H9 (cell line): ENCODE results near the gene FARS2. TPM values are rescaled to one million over a fixed set of nuclear protein-coding genes. Genes with fewer than 3 reads are reported as not detected.
A peak's percentile ranks its signal among the peaks of the same experiment; 100 is the strongest.

ENCODE experiments used
- DNase-seq: peaks from one replicate; pipeline ENCODE4 v3.0.0-alpha.2; 2017
- H2AFZ ChIP-seq: one replicate; pipeline ENCODE4 v1.6.1; 2013; ENCODE audit warnings: mild to moderate bottlenecking, low read length, control low read depth, moderate library complexity
- H2AK5ac ChIP-seq: 2 replicates; pipeline ENCODE4 v1.6.1; 2013; ENCODE audit warnings: low read length, control low read depth, mixed read lengths; ENCODE audit not compliant: insufficient read length
- H2BK120ac ChIP-seq: one replicate; pipeline ENCODE4 v1.6.1; 2013; ENCODE audit warnings: low read depth, mild to moderate bottlenecking, low read length, control low read depth, inconsistent platforms; ENCODE audit not compliant: poor library complexity, severe bottlenecking
- H2BK12ac ChIP-seq: 2 replicates; pipeline ENCODE4 v1.6.1; 2013; ENCODE audit warnings: low read length, control low read depth, mixed read lengths, low read depth; ENCODE audit not compliant: insufficient read length
- H2BK15ac ChIP-seq: 2 replicates; pipeline ENCODE4 v1.6.1; 2013; ENCODE audit warnings: low read depth, low read length, control low read depth
- H2BK20ac ChIP-seq: one replicate; pipeline ENCODE4 v1.6.1; 2013; ENCODE audit warnings: low read depth, mild to moderate bottlenecking, low read length, control low read depth, inconsistent platforms; ENCODE audit not compliant: poor library complexity, severe bottlenecking
- H2BK5ac ChIP-seq: 2 replicates; pipeline ENCODE4 v1.6.1; 2013; ENCODE audit warnings: low read length, control low read depth, mixed read lengths; ENCODE audit not compliant: insufficient read length
- H3K14ac ChIP-seq: 2 replicates; pipeline ENCODE4 v1.6.1; 2013; ENCODE audit warnings: low read length, control low read depth; ENCODE audit not compliant: insufficient read depth
- H3K18ac ChIP-seq: 2 replicates; pipeline ENCODE4 v1.6.1; 2013; ENCODE audit warnings: low read depth, mild to moderate bottlenecking, mixed read lengths, low read length, control low read depth; ENCODE audit not compliant: insufficient read length
- H3K23ac ChIP-seq: 2 replicates; pipeline ENCODE4 v1.6.1; 2013; ENCODE audit warnings: low read length, control low read depth, mixed read lengths, low read depth; ENCODE audit not compliant: insufficient read length
- H3K23me2 ChIP-seq: 2 replicates; pipeline ENCODE4 v1.6.1; 2013; ENCODE audit warnings: low read depth, mild to moderate bottlenecking, mixed read lengths, low read length, control low read depth; ENCODE audit not compliant: insufficient read length, poor library complexity, severe bottlenecking
- H3K27ac ChIP-seq: 2 replicates; pipeline ENCODE4 v1.5.1; 2013; ENCODE audit warnings: low read length, control low read depth, mixed read lengths, low read depth; ENCODE audit not compliant: insufficient read length
- H3K27me3 ChIP-seq: 2 replicates; pipeline ENCODE4 v1.6.1; 2013; ENCODE audit warnings: low read length, control low read depth, inconsistent platforms; ENCODE audit not compliant: insufficient read depth
- H3K4ac ChIP-seq: 2 replicates; pipeline ENCODE4 v1.6.1; 2013; ENCODE audit warnings: low read depth, mild to moderate bottlenecking, control low read depth, inconsistent platforms, low read length, moderate library complexity
- H3K4me1 ChIP-seq: 2 replicates; pipeline ENCODE4 v1.6.1; 2013; ENCODE audit warnings: low read length, control low read depth, inconsistent platforms; ENCODE audit not compliant: insufficient read depth
- H3K4me2 ChIP-seq: 2 replicates; pipeline ENCODE4 v1.6.1; 2013; ENCODE audit warnings: low read length, control low read depth, mixed read lengths; ENCODE audit not compliant: insufficient read length, insufficient read depth
- H3K56ac ChIP-seq: 2 replicates; pipeline ENCODE4 v1.6.1; 2013; ENCODE audit warnings: low read depth, mild to moderate bottlenecking, mixed read lengths, low read length, control low read depth; ENCODE audit not compliant: insufficient read length
- H3K79me1 ChIP-seq: 2 replicates; pipeline ENCODE4 v1.6.1; 2013; ENCODE audit warnings: low read depth, mild to moderate bottlenecking, moderate library complexity, low read length, control low read depth, inconsistent platforms; ENCODE audit not compliant: insufficient read depth, poor library complexity, severe bottlenecking
- H3K79me2 ChIP-seq: 2 replicates; pipeline ENCODE4 v1.6.1; 2013; ENCODE audit warnings: low read length, control low read depth, inconsistent platforms; ENCODE audit not compliant: insufficient read depth
- H3K9ac ChIP-seq: 2 replicates; pipeline ENCODE4 v1.6.1; 2013; ENCODE audit warnings: low read length, control low read depth, mixed read lengths; ENCODE audit not compliant: insufficient read length; ENCODE audit errors: extremely low read depth
- H3K9me3 ChIP-seq: one replicate; pipeline ENCODE4 v1.6.1; 2013; ENCODE audit warnings: low read depth, low read length, inconsistent platforms; ENCODE audit not compliant: control insufficient read depth
- H3T11ph ChIP-seq: one replicate; pipeline ENCODE4 v1.6.1; 2013; ENCODE audit warnings: mild to moderate bottlenecking, low read length, control low read depth, inconsistent platforms
- H4K20me1 ChIP-seq: one replicate; pipeline ENCODE4 v1.6.1; 2013; ENCODE audit not compliant: control insufficient read depth, insufficient read length, insufficient read depth
- H4K5ac ChIP-seq: 2 replicates; pipeline ENCODE4 v1.6.1; 2013; ENCODE audit warnings: low read depth, mild to moderate bottlenecking, mixed read lengths, low read length, control low read depth; ENCODE audit not compliant: insufficient read length
- H4K8ac ChIP-seq: replicated peaks from 2 replicates; pipeline ENCODE4 v1.6.1; 2013; ENCODE audit warnings: low read length, control low read depth, mixed read lengths, low read depth; ENCODE audit not compliant: insufficient read length
- H4K91ac ChIP-seq: 2 replicates; pipeline ENCODE4 v1.6.1; 2013; ENCODE audit warnings: low read depth, mild to moderate bottlenecking, moderate library complexity, mixed read lengths, low read length, control low read depth; ENCODE audit not compliant: insufficient read length
- H3K27ac Mint-ChIP-seq, 3 experiments: 2 replicates in 2 of 3; 3 replicates in 1 of 3; pipeline ENCODE4 v1.8.0; 2020 to 2021; ENCODE audit warnings: mixed read lengths in 3 of 3, mild to moderate bottlenecking in 1 of 3, moderate library complexity in 1 of 3
- H3K27me3 Mint-ChIP-seq: 2 replicates; pipeline ENCODE4 v1.8.0; 2021; ENCODE audit warnings: low read depth, mild to moderate bottlenecking, moderate library complexity, mixed read lengths
- H3K36me3 Mint-ChIP-seq, 3 experiments: 2 replicates in 2 of 3; 3 replicates in 1 of 3; pipeline ENCODE4 v1.8.0; 2020 to 2021; ENCODE audit warnings: low read depth in 3 of 3, mixed read lengths in 3 of 3; ENCODE audit not compliant: insufficient read depth in 1 of 3
- H3K4me1 Mint-ChIP-seq, 2 experiments: 2 replicates each; pipeline ENCODE4 v1.8.0; 2020; ENCODE audit warnings: mixed read lengths in 2 of 2
- H3K4me3 Mint-ChIP-seq, 2 experiments: 2 replicates in 1 of 2; 3 replicates in 1 of 2; pipeline ENCODE4 v1.8.0; 2020 to 2021; ENCODE audit warnings: mild to moderate bottlenecking in 2 of 2, mixed read lengths in 2 of 2, moderate library complexity in 1 of 2
- H3K9me3 Mint-ChIP-seq, 2 experiments: 2 replicates in 1 of 2; 3 replicates in 1 of 2; pipeline ENCODE4 v1.8.0; 2020; ENCODE audit warnings: mild to moderate bottlenecking in 2 of 2, mixed read lengths in 2 of 2, moderate library complexity in 1 of 2
- CTCF ChIP-seq: fragments of 200-600 bp; sonication (generic); conservative IDR thresholded peaks from 3 replicates; pipeline ENCODE4 v1.8.0; 2021; ENCODE audit warnings: antibody characterized with exemption, mild to moderate bottlenecking
- WGBS: extraction: QIAGEN DNeasy Blood & Tissue Kit; methylation state at CpG from one replicate; pipeline ENCODE4 v1.1.7; 2013; ENCODE audit warnings: missing lambda C conversion rate, low lambda C conversion rate, mixed read lengths; ENCODE audit not compliant: insufficient read length; ENCODE audit errors: extremely low coverage; 5-methylcytosine and 5-hydroxymethylcytosine counted together
- total RNA-seq: library from RNA; stranded (reverse); gene quantifications from 2 replicates; pipeline ENCODE4 v1.2.1, GENCODE V29; 2021

FARS2 gene
- total RNA-seq, 1 experiment from 2014 or later, result 8.5 TPM

GRCh38 chr6:5531161-5531560, 269.8 kb downstream of the FARS2 start:
- no peak overlapping the region for H3K23ac ChIP-seq
- H3K23me2 ChIP-seq, result no peaks in the 10 kb centered on the region
- H3K56ac ChIP-seq, result no peak overlapping the region
- no peak overlapping the region for H3K4ac ChIP-seq
- WGBS, result no CpG with 5 or more reads among the region's 4 CpGs
- H3K4me1 ChIP-seq, result peaks cover 6% of the 10 kb centered on the region; the same call in 1 of the 2 replicates
- no peak overlapping the region for H2BK12ac ChIP-seq
- Mint-ChIP-seq H3K9me3 (no peaks in the 10 kb centered on the region), H3K27ac (peak overlapping the region in 1 of 3 experiments; percentile 11; a peak in 3 of 7 replicates), H3K36me3 (no peaks in the 10 kb centered on the region), H3K27me3 (no peaks in the 10 kb centered on the region), H3K4me1 (peaks cover 7 to 12% of the 10 kb centered on the region in 2 experiments), H3K4me3 (no peak overlapping the region)
- no peak overlapping the region for H2BK120ac ChIP-seq
- H3T11ph ChIP-seq, result no peak overlapping the region
- no peak overlapping the region for H2AK5ac ChIP-seq
- no peak for DNase-seq
- no peak for TF ChIP-seq CTCF
- no peak overlapping the region for H2BK20ac ChIP-seq
- H4K5ac ChIP-seq, result no peak overlapping the region
- no peaks in the 10 kb centered on the region for H4K20me1 ChIP-seq
- no peak overlapping the region for H4K8ac ChIP-seq
- no peaks in the 10 kb centered on the region for H3K79me2 ChIP-seq
- H3K27me3 ChIP-seq, result no peaks in the 10 kb centered on the region
- no peak overlapping the region for H3K18ac ChIP-seq
- H3K27ac ChIP-seq, result no peak overlapping the region
- H2BK5ac ChIP-seq, result no peak overlapping the region
- no peak overlapping the region for H2BK15ac ChIP-seq
- H3K9me3 ChIP-seq, result no peaks in the 10 kb centered on the region
- no peak overlapping the region for H3K4me2 ChIP-seq
- H3K9ac ChIP-seq, result no peak overlapping the region
- no peak overlapping the region for H4K91ac ChIP-seq
- H2AFZ ChIP-seq, result no peak overlapping the region
- H3K79me1 ChIP-seq, result no peaks in the 10 kb centered on the region
- no peak overlapping the region for H3K14ac ChIP-seq
